ENCODE measurements around the gene ANO2. TPM values are rescaled to one million over a fixed set of nuclear protein-coding genes. Genes with fewer than 3 reads are reported as not detected.
"Not testable (repeated sequence)": the region's sequence is repeated elsewhere in the genome, so short reads cannot be mapped to it uniquely, and the experiment has no call there.

The ANO2 gene
- total RNA-seq, 6 experiments from 2014 or later: 0.15 to 0.51 (median 0.25) TPM; not detected in 3

DNA sequence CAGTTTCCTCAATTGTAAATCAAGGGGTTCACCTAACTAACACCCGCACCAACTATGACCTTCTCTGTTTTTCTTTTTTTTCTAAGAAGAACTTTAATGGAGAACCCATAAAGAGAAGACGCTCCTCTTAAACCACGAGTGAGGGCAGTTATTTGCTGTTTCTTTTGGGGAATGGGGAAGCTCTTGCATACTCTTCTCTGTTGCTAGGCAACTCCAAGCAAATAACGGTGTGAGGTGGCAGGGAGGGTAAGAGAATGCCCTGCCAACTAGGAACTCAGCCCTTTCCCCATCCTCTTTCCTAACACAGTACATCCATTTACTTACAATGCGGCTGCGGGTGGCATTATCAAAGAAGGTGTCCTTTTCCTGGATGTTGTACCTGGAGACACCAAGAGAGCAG, 114.9 kb downstream of the ANO2 start:
- Mint-ChIP-seq H3K9me3 (no peaks in the 10 kb centered on the region), H3K36me3 (ENCODE audit: low read depth) (no peaks in the 10 kb centered on the region), H3K4me1 (ENCODE audit: low read depth) (no peaks in the 10 kb centered on the region), H3K4me3 (no peak overlapping the region), H3K27ac (no peak overlapping the region), H3K27me3 (ENCODE audit: insufficient read depth) (peaks cover 9% of the 10 kb centered on the region)
- TF ChIP-seq CTCF (IDR thresholded peaks at IDR 0.05): no peak
- DNase-seq: no peak

- H3K27ac Mint-ChIP-seq: no peak overlapping the region
- no peak for DNase-seq
- no peak for TF ChIP-seq CTCF (IDR thresholded peaks at IDR 0.05)
- no peaks in the 10 kb centered on the region for H3K4me1 Mint-ChIP-seq (ENCODE audit: low read depth)
- 0 out of 2 replicates have a peak, but pooled peaks cover 4% of the 10 kb centered on the region for H3K36me3 Mint-ChIP-seq (ENCODE audit: low read depth)
- H3K27me3 Mint-ChIP-seq (ENCODE audit: insufficient read depth): peaks cover 6% of the 10 kb centered on the region
- H3K9me3 Mint-ChIP-seq: peaks cover 12% of the 10 kb centered on the region
- H3K4me3 Mint-ChIP-seq: no peak overlapping the region
Measured at GRCh38 chr12:5827591-5827990, 117.5 kb downstream of the ANO2 start.

GRCh38 chr12:5825761-5826160, 119.3 kb downstream of the ANO2 start:
- H3K4me3 Mint-ChIP-seq; H3K36me3 Mint-ChIP-seq (ENCODE audit: low read depth): not testable (repeated sequence)

GRCh38 chr12:5818877-5819276, 126.2 kb downstream of the ANO2 start:
- H3K9me3 Mint-ChIP-seq: peaks cover 24% of the 10 kb centered on the region
- not testable (repeated sequence) for H3K4me1 Mint-ChIP-seq (ENCODE audit: low read depth); H3K36me3 Mint-ChIP-seq (ENCODE audit: low read depth); H3K27me3 Mint-ChIP-seq (ENCODE audit: insufficient read depth); H3K27ac Mint-ChIP-seq; DNase-seq; H3K4me3 Mint-ChIP-seq

More at GRCh38 chr12:5825761-5826160, 119.3 kb downstream of the ANO2 start:
- not testable (repeated sequence) for H3K27me3 Mint-ChIP-seq (ENCODE audit: insufficient read depth); H3K4me1 Mint-ChIP-seq (ENCODE audit: low read depth); H3K27ac Mint-ChIP-seq; DNase-seq
- H3K9me3 Mint-ChIP-seq: peaks cover 17% of the 10 kb centered on the region

DNA sequence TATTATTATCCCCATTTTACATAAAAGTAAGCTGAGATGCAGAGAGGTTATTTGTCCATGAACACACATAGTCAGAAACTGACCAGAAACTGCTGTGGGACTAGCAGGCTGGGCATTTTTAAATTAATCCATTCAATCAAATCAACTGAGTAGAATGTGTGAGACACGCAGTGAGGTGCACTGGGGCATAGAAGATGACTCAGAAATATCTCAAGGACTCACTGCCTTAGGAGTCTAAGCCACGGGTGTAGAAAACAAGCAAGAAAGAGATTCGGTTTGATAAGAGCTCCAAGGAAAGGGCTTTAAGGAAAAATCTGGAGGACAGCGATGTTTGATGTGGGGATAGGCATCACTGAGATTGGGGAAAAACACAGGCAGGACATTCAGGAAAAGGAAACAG, 127.8 kb downstream of the ANO2 start:
- Mint-ChIP-seq H3K36me3 (ENCODE audit: low read depth) (no peaks in the 10 kb centered on the region), H3K4me1 (ENCODE audit: low read depth) (no peaks in the 10 kb centered on the region), H3K27me3 (ENCODE audit: insufficient read depth) (peaks cover 4% of the 10 kb centered on the region; the same call in 1 of the 2 replicates), H3K27ac (no peak overlapping the region), H3K9me3 (peaks cover 20% of the 10 kb centered on the region), H3K4me3 (no peak overlapping the region)
- no peak for TF ChIP-seq CTCF (IDR thresholded peaks at IDR 0.05)
- no peak for DNase-seq

DNA sequence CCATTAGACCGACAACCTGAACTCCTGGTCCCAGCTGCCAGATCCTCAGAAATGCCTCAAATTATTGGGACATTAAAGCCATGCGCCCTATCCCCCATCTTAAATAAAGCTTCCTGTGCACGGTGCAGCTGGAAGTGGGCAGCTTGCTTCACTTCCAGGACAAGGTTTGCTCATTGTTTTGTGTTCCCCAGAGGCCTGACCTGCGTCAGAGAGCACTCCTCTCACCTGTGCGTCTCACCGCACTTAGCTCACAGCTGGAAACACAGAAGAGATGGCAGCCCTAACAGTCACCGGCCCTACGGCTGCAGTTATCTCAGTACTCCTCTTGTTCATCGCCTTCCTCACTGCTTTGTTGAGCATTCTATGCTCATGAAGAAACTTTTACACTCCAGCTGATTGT, 135.5 kb downstream of the ANO2 start:
- no peak overlapping the region; the same call in 1 of the 2 replicates for H3K4me3 Mint-ChIP-seq
- peaks cover 13% of the 10 kb centered on the region for H3K27me3 Mint-ChIP-seq (ENCODE audit: insufficient read depth)
- no peak for DNase-seq
- H3K27ac Mint-ChIP-seq: 0 out of 2 replicates have a peak overlapping the region, but pooled peaks have one; percentile 20
- H3K36me3 Mint-ChIP-seq (ENCODE audit: low read depth): no peaks in the 10 kb centered on the region
- no peaks in the 10 kb centered on the region for H3K9me3 Mint-ChIP-seq
- no peak for TF ChIP-seq CTCF (IDR thresholded peaks at IDR 0.05)
- H3K4me1 Mint-ChIP-seq (ENCODE audit: low read depth): peaks cover 41% of the 10 kb centered on the region

- no peaks in the 10 kb centered on the region for H3K36me3 Mint-ChIP-seq (ENCODE audit: low read depth)
- no peak for TF ChIP-seq CTCF (IDR thresholded peaks at IDR 0.05)
- peaks cover 16% of the 10 kb centered on the region for H3K27me3 Mint-ChIP-seq (ENCODE audit: insufficient read depth)
- H3K4me3 Mint-ChIP-seq: peak overlapping the region; percentile 53
- no peaks in the 10 kb centered on the region for H3K9me3 Mint-ChIP-seq
- H3K4me1 Mint-ChIP-seq (ENCODE audit: low read depth): peaks cover 41% of the 10 kb centered on the region
- peak overlapping the region; percentile 20 for H3K27ac Mint-ChIP-seq
- DNase-seq: peak; percentile 90
Measured at GRCh38 chr12:5808981-5809380, 136.1 kb downstream of the ANO2 start.

Measured in HFFc6 (cell line).